OCI-LY1 (cell line): ENCODE data around the gene DELE1.

Source experiments
- CTCF ChIP-seq: fragments of 200-600 bp; sonication (generic), shearing (Covaris generic); IDR thresholded peaks from 2 replicates; pipeline ENCODE4 v1.5.1; 2017; ENCODE audit warnings: mild to moderate bottlenecking, antibody characterized with exemption, low read length, moderate library complexity, mixed read lengths
- EZH2 ChIP-seq: fragments of 200-600 bp; sonication (generic), shearing (Covaris generic); IDR thresholded peaks from 2 replicates; pipeline ENCODE4 v1.8.0; 2017; ENCODE audit warnings: borderline replicate concordance, mixed run types, mild to moderate bottlenecking, antibody characterized with exemption, low read length, moderate library complexity, mixed read lengths

- TF ChIP-seq CTCF (no peak), EZH2 (no peak)
These were observed at the start of gene DELE1 for GRCh38 chr5:141923448-141924313.
